Measurements from ENCODE around the gene TMEM185B. TPM values are rescaled to one million over a fixed set of nuclear protein-coding genes. Genes with fewer than 3 reads are reported as not detected.

TMEM185B gene
- total RNA-seq, 1 experiment from 2014 or later = 69.9 TPM

- CTCF ChIA-PET = no interaction called here
- H3K27ac Mint-ChIP-seq (ENCODE audit: unreplicated experiment) = no peak overlapping the region
These were observed 41.8 kb upstream of the TMEM185B start for GRCh38 chr2:120265006-120265405.

GRCh38 chr2:120262761-120263428 is 39.7 kb upstream of the TMEM185B start:
- H3K4me1 ChIP-seq = no peaks in the 10 kb centered on the region
- H3K36me3 ChIP-seq (ENCODE audit: control insufficient read depth, insufficient read depth, low read length) = peaks cover 2% of the 10 kb centered on the region
- Mint-ChIP-seq H3K27ac (ENCODE audit: unreplicated experiment) (no peak overlapping the region), H3K36me3 (ENCODE audit: insufficient read depth, unreplicated experiment) (peaks cover 20% of the 10 kb centered on the region), H3K4me3 (ENCODE audit: unreplicated experiment) (no peak overlapping the region), H3K9me3 (ENCODE audit: unreplicated experiment) (peaks cover 10% of the 10 kb centered on the region), H3K27me3 (ENCODE audit: insufficient read depth, unreplicated experiment) (no peaks in the 10 kb centered on the region), H3K4me1 (ENCODE audit: low read depth, unreplicated experiment) (peaks cover 8% of the 10 kb centered on the region)
- H3K9me3 ChIP-seq = no peaks in the 10 kb centered on the region; the same call in none of the 2 replicates
- ChIA-PET POLR2A (interaction anchor here (0.6 to 0.7 kb wide), 2 partner anchors 18 to 23 kb away, joined by 3 read pairs; no protein-coding TSS in a partner anchor), CTCF (interaction anchor here (0.5 kb wide), 1 partner anchor 251 kb away, joined by 5 read pairs; no protein-coding TSS in a partner anchor)
- no peak for DNase-seq
- TF ChIP-seq CTCF (IDR thresholded peaks at IDR 0.05; ENCODE audit: insufficient read depth in 1 of 2, low read depth in 1 of 2, low read length in 1 of 2, severe bottlenecking in 1 of 2, unreplicated experiment in 1 of 2) = no peak
- intact Hi-C loops (cut with micrococcal nuclease; ENCODE audit: unreplicated experiment) = no loop called here
- no TSS peak for BruUV-seq (replicated peaks)
- H3K27me3 ChIP-seq (replicated peaks; ENCODE audit: control insufficient read depth, insufficient read depth, low read length) = no peaks in the 10 kb centered on the region
- no peak overlapping the region for H3K4me3 ChIP-seq (ENCODE audit: low read depth, low read length)

More at GRCh38 chr2:120265006-120265405, 41.8 kb upstream of the TMEM185B start:
- intact Hi-C loops (cut with micrococcal nuclease; ENCODE audit: unreplicated experiment) = no loop called here
- no peak for TF ChIP-seq CTCF (IDR thresholded peaks at IDR 0.05; ENCODE audit: insufficient read depth in 1 of 2, low read depth in 1 of 2, low read length in 1 of 2, severe bottlenecking in 1 of 2, unreplicated experiment in 1 of 2)
- BruUV-seq (replicated peaks) = no TSS peak
- peaks cover 22% of the 10 kb centered on the region for H3K36me3 Mint-ChIP-seq (ENCODE audit: insufficient read depth, unreplicated experiment)
- no peak overlapping the region for H3K4me3 ChIP-seq (ENCODE audit: low read depth, low read length)
- no peaks in the 10 kb centered on the region for H3K36me3 ChIP-seq (ENCODE audit: control insufficient read depth, insufficient read depth, low read length)
- POLR2A ChIA-PET = no interaction called here
- no peaks in the 10 kb centered on the region for H3K4me1 ChIP-seq
- no peak overlapping the region for H3K4me3 Mint-ChIP-seq (ENCODE audit: unreplicated experiment)
- H3K9me3 Mint-ChIP-seq (ENCODE audit: unreplicated experiment) = no peaks in the 10 kb centered on the region
- no peaks in the 10 kb centered on the region; the same call in none of the 2 replicates for H3K9me3 ChIP-seq
- peaks cover 1% of the 10 kb centered on the region for H3K4me1 Mint-ChIP-seq (ENCODE audit: low read depth, unreplicated experiment)
- no peaks in the 10 kb centered on the region for H3K27me3 ChIP-seq (replicated peaks; ENCODE audit: control insufficient read depth, insufficient read depth, low read length)
- H3K27me3 Mint-ChIP-seq (ENCODE audit: insufficient read depth, unreplicated experiment) = no peaks in the 10 kb centered on the region
- DNase-seq = no peak

- no peak for TF ChIP-seq CTCF (IDR thresholded peaks at IDR 0.05; ENCODE audit: insufficient read depth in 1 of 2, low read depth in 1 of 2, low read length in 1 of 2, severe bottlenecking in 1 of 2, unreplicated experiment in 1 of 2)
- Mint-ChIP-seq H3K36me3 (ENCODE audit: insufficient read depth, unreplicated experiment) (peaks cover 20% of the 10 kb centered on the region), H3K27ac (ENCODE audit: unreplicated experiment) (no peak overlapping the region), H3K4me3 (ENCODE audit: unreplicated experiment) (no peak overlapping the region), H3K27me3 (ENCODE audit: insufficient read depth, unreplicated experiment) (no peaks in the 10 kb centered on the region), H3K9me3 (ENCODE audit: unreplicated experiment) (peaks cover 13% of the 10 kb centered on the region), H3K4me1 (ENCODE audit: low read depth, unreplicated experiment) (peaks cover 12% of the 10 kb centered on the region)
- DNase-seq = no peak
- no peaks in the 10 kb centered on the region; the same call in none of the 2 replicates for H3K9me3 ChIP-seq
- intact Hi-C loops (cut with micrococcal nuclease; ENCODE audit: unreplicated experiment) = no loop called here
- ChIA-PET CTCF (no interaction called here), POLR2A (no interaction called here)
- H3K4me1 ChIP-seq = no peaks in the 10 kb centered on the region
- H3K36me3 ChIP-seq (ENCODE audit: control insufficient read depth, insufficient read depth, low read length) = peaks cover 2% of the 10 kb centered on the region
- no TSS peak for BruUV-seq (replicated peaks)
- H3K4me3 ChIP-seq (ENCODE audit: low read depth, low read length) = no peak overlapping the region
- no peaks in the 10 kb centered on the region for H3K27me3 ChIP-seq (replicated peaks; ENCODE audit: control insufficient read depth, insufficient read depth, low read length)
These were observed 39.0 kb upstream of the TMEM185B start for GRCh38 chr2:120262150-120262549.

Data from Caco-2 (cell line).